H1 (cell line): ENCODE data around the gene CUL1. TPM values are rescaled to one million over a fixed set of nuclear protein-coding genes. Genes with fewer than 3 reads are reported as not detected.

Experiments
- CTCF ChIA-PET: fragments of 300-600 bp; sonication (Branson Sonifier 250); formaldehyde crosslinking; loops from one replicate; lab custom pipeline; 2021; ENCODE audit not compliant: partially characterized antibody; lab: Charles Lee
- POLR2A ChIA-PET: fragments of 300-600 bp; sonication (Branson Sonifier 250); formaldehyde crosslinking; loops from one replicate; lab custom pipeline; 2021; ENCODE audit warnings: inconsistent platforms; ENCODE audit not compliant: partially characterized antibody; lab: Charles Lee
- DNase-seq, 2 experiments: peaks; one replicate each; pipeline versions ENCODE4 v3.0.0 to v3.0.0-alpha.2; 2010 to 2022; ENCODE audit warnings: low spot score in 2 of 2, low read depth in 1 of 2, mixed read lengths in 1 of 2
- FAIRE-seq: peaks from 2 replicates; lab custom pipeline; 2011; peaks lifted over from hg19 to GRCh38; lab: Jason Lieb, UNC
- H2AFZ ChIP-seq: 2 replicates; pipeline ENCODE4 v1.8.1; 2012; ENCODE audit warnings: low read length, inconsistent platforms
- H2AK5ac ChIP-seq: 2 replicates; pipeline ENCODE4 v1.6.1; 2013; ENCODE audit warnings: low read depth, low read length
- H2BK120ac ChIP-seq: replicated peaks from 2 replicates; pipeline ENCODE3; 2013; ENCODE audit warnings: low read depth, low read length, inconsistent platforms
- H2BK12ac ChIP-seq: 2 replicates; pipeline ENCODE4 v1.6.1; 2013; ENCODE audit warnings: low read depth, low read length
- H2BK15ac ChIP-seq: 2 replicates; pipeline ENCODE4 v1.6.1; 2013; ENCODE audit warnings: low read length
- H2BK20ac ChIP-seq: 2 replicates; pipeline ENCODE4 v1.6.1; 2013; ENCODE audit warnings: low read length
- H2BK5ac ChIP-seq: 2 replicates; pipeline ENCODE4 v1.6.1; 2013; ENCODE audit warnings: low read depth, low read length
- H3K14ac ChIP-seq: 2 replicates; pipeline ENCODE4 v1.6.1; 2013; ENCODE audit warnings: inconsistent platforms; ENCODE audit not compliant: insufficient read length
- H3K18ac ChIP-seq: 2 replicates; pipeline ENCODE4 v1.6.1; 2013; ENCODE audit warnings: low read length; ENCODE audit errors: extremely low read depth
- H3K23ac ChIP-seq: 2 replicates; pipeline ENCODE4 v1.6.1; 2013; ENCODE audit warnings: inconsistent platforms; ENCODE audit not compliant: insufficient read length
- H3K23me2 ChIP-seq: 2 replicates; pipeline ENCODE4 v1.6.1; 2013; ENCODE audit warnings: low read depth, low read length
- H3K27ac ChIP-seq: 2 replicates; pipeline ENCODE4 v1.6.1; 2011; ENCODE audit warnings: low read depth, low read length, inconsistent platforms
- H3K27me3 ChIP-seq, 4 experiments: replicated peaks in 1 of 4; 1 replicate in 1 of 4; 2 replicates in 3 of 4; pipeline versions ENCODE4 v1.6.1 to v1.8.1; 2011 to 2013; ENCODE audit warnings: low read length in 3 of 4, mild to moderate bottlenecking in 3 of 4, inconsistent platforms in 2 of 4, mixed read lengths in 2 of 4, moderate library complexity in 1 of 4; ENCODE audit not compliant: control insufficient read depth in 3 of 4, insufficient read depth in 3 of 4; ENCODE audit errors: extremely low read depth in 1 of 4
- H3K36me3 ChIP-seq, 4 experiments: 2 replicates each; pipeline versions ENCODE4 v1.6.1 to v1.8.1; 2011 to 2013; ENCODE audit warnings: mild to moderate bottlenecking in 4 of 4, low read length in 3 of 4, moderate library complexity in 2 of 4, control low read depth in 1 of 4, inconsistent platforms in 1 of 4; ENCODE audit not compliant: insufficient read depth in 4 of 4, control insufficient read depth in 2 of 4
- H3K4ac ChIP-seq: replicated peaks from 2 replicates; pipeline ENCODE3; 2013; ENCODE audit warnings: low read length, low read depth, mixed read lengths, inconsistent platforms; ENCODE audit not compliant: insufficient read length
- H3K4me1 ChIP-seq, 4 experiments: replicated peaks in 1 of 4; 1 replicate in 1 of 4; 2 replicates in 3 of 4; pipeline versions ENCODE4 v1.6.1 to v1.8.1; 2011 to 2013; ENCODE audit warnings: low read length in 3 of 4, inconsistent platforms in 2 of 4, mixed read lengths in 1 of 4; ENCODE audit not compliant: insufficient read depth in 4 of 4, control insufficient read depth in 3 of 4
- H3K4me2 ChIP-seq, 2 experiments: 2 replicates each; pipeline versions ENCODE4 v1.6.1 to v1.8.1; 2011 to 2013; ENCODE audit warnings: low read depth in 2 of 2, low read length in 2 of 2, control low read depth in 1 of 2, inconsistent platforms in 1 of 2, mild to moderate bottlenecking in 1 of 2; ENCODE audit not compliant: insufficient read depth in 1 of 2
- H3K4me3 ChIP-seq, 4 experiments: fragments of 200-600, 300-600 bp in 1 of 4; sonication (generic), shearing (Covaris generic), sonication (Bioruptor Twin) in 1 of 4; 2 replicates each; pipeline versions ENCODE4 v1.5.1 to v1.8.1; 2011 to 2016; ENCODE audit warnings: low read length in 4 of 4, low read depth in 3 of 4, control low read depth in 2 of 4, inconsistent platforms in 2 of 4, mild to moderate bottlenecking in 2 of 4, mixed read lengths in 1 of 4, moderate library complexity in 1 of 4; ENCODE audit not compliant: insufficient read depth in 2 of 4; ENCODE audit errors: extremely low read depth in 1 of 4
- H3K56ac ChIP-seq: replicated peaks from 2 replicates; pipeline ENCODE3; 2013; ENCODE audit warnings: low read depth, mild to moderate bottlenecking, mixed read lengths, low read length, inconsistent platforms; ENCODE audit not compliant: insufficient read length
- H3K79me1 ChIP-seq: 2 replicates; pipeline ENCODE4 v1.6.1; 2013; ENCODE audit warnings: low read depth, low read length, control low read depth
- H3K79me2 ChIP-seq, 2 experiments: 2 replicates each; pipeline versions ENCODE4 v1.6.1 to v1.8.1; 2012 to 2013; ENCODE audit warnings: low read length in 2 of 2, mild to moderate bottlenecking in 2 of 2, inconsistent platforms in 1 of 2; ENCODE audit not compliant: insufficient read depth in 2 of 2, control insufficient read depth in 1 of 2
- H3K9ac ChIP-seq, 4 experiments: replicated peaks in 1 of 4; 1 replicate in 1 of 4; 2 replicates in 3 of 4; pipeline versions ENCODE4 v1.6.1 to v1.8.1; 2011 to 2013; ENCODE audit warnings: low read depth in 3 of 4, low read length in 3 of 4, control low read depth in 2 of 4, mild to moderate bottlenecking in 2 of 4, moderate library complexity in 2 of 4, inconsistent platforms in 1 of 4; ENCODE audit errors: extremely low read depth in 1 of 4
- H3K9me3 ChIP-seq, 2 experiments: 2 replicates each; pipeline versions ENCODE4 v1.6.1 to v1.8.1; 2012 to 2013; ENCODE audit warnings: mild to moderate bottlenecking in 2 of 2, moderate library complexity in 2 of 2, control low read depth in 1 of 2, inconsistent platforms in 1 of 2, low read depth in 1 of 2, low read length in 1 of 2, mixed read lengths in 1 of 2; ENCODE audit not compliant: insufficient read depth in 2 of 2
- H4K20me1 ChIP-seq, 2 experiments: replicated peaks in 1 of 2; 2 replicates each; pipeline versions ENCODE3 to v1.8.1; 2011 to 2013; ENCODE audit warnings: inconsistent platforms in 2 of 2, low read length in 2 of 2, mild to moderate bottlenecking in 1 of 2; ENCODE audit not compliant: insufficient read depth in 2 of 2, control insufficient read depth in 1 of 2
- H4K5ac ChIP-seq: 2 replicates; pipeline ENCODE4 v1.6.1; 2013; ENCODE audit warnings: low read length, low read depth, mixed read lengths, inconsistent platforms; ENCODE audit not compliant: insufficient read length
- H4K8ac ChIP-seq: 2 replicates; pipeline ENCODE4 v1.8.0; 2013; ENCODE audit warnings: mild to moderate bottlenecking, moderate library complexity, low read length, inconsistent platforms; ENCODE audit not compliant: insufficient read depth; ENCODE audit errors: extremely low read depth
- H4K91ac ChIP-seq: replicated peaks from 2 replicates; pipeline ENCODE3; 2013; ENCODE audit warnings: low read length, mixed read lengths, inconsistent platforms; ENCODE audit not compliant: insufficient read length
- ATF2 ChIP-seq: IDR thresholded peaks from 2 replicates; pipeline ENCODE4 v1.6.1; 2012; ENCODE audit warnings: low read length, inconsistent platforms
- CHD1 ChIP-seq: IDR thresholded peaks from 2 replicates; pipeline ENCODE4 v1.6.1; 2012; ENCODE audit warnings: low read depth, low read length, improper control_type of control experiment
- FOSL1 ChIP-seq: IDR thresholded peaks from 2 replicates; pipeline ENCODE4 v1.6.1; 2011; ENCODE audit warnings: mild to moderate bottlenecking, low read depth, low read length, moderate library complexity; ENCODE audit not compliant: insufficient read depth
- JUND ChIP-seq: IDR thresholded peaks from 2 replicates; pipeline ENCODE4 v1.6.1; 2011; ENCODE audit warnings: mild to moderate bottlenecking, improper control_type of control experiment, low read length
- KDM1A ChIP-seq: fragments of 200-600, 300-600 bp; sonication (generic); IDR thresholded peaks from 2 replicates; pipeline ENCODE4 v1.7.1; 2016; ENCODE audit warnings: mild to moderate bottlenecking, low read length, borderline replicate concordance
- KDM4A ChIP-seq: IDR thresholded peaks from one replicate; pipeline ENCODE4 v1.7.1; 2012; ENCODE audit warnings: low read depth, mild to moderate bottlenecking, moderate library complexity, low read length, inconsistent platforms; ENCODE audit not compliant: severe bottlenecking
- POLR2A ChIP-seq, 2 experiments: IDR thresholded peaks; 1 replicate in 1 of 2; 2 replicates in 1 of 2; pipeline ENCODE4 v1.6.1; 2011; ENCODE audit warnings: low read depth in 2 of 2, low read length in 2 of 2, mild to moderate bottlenecking in 2 of 2; ENCODE audit errors: control extremely low read depth in 1 of 2
- POU5F1 ChIP-seq: IDR thresholded peaks from 2 replicates; pipeline ENCODE4 v1.6.1; 2011; ENCODE audit warnings: low read depth, mild to moderate bottlenecking, low read length, moderate library complexity
- SP1 ChIP-seq: IDR thresholded peaks from 2 replicates; pipeline ENCODE4 v1.6.1; 2011; ENCODE audit warnings: low read depth, low read length
- USF2 ChIP-seq: IDR thresholded peaks from 2 replicates; pipeline ENCODE4 v1.6.1; 2011; ENCODE audit warnings: low read length, improper control_type of control experiment
- ZNF274 ChIP-seq: IDR thresholded peaks from 2 replicates; pipeline ENCODE4 v1.7.0; 2012; ENCODE audit warnings: low read length, borderline replicate concordance; ENCODE audit errors: extremely low read depth
- WGBS, 2 experiments: shearing (Covaris generic) in 1 of 2; methylation state at CpG; one replicate each; pipeline versions ENCODE4 v1.1.6 to v1.1.7; 2013 to 2015; ENCODE audit warnings: low lambda C conversion rate in 2 of 2, mixed read lengths in 2 of 2, inconsistent platforms in 1 of 2, low coverage in 1 of 2, missing lambda C conversion rate in 1 of 2; ENCODE audit not compliant: insufficient replicate concordance in 2 of 2, insufficient coverage in 1 of 2, insufficient read length in 1 of 2; ENCODE audit errors: extremely low coverage in 1 of 2, missing lambda C conversion rate in 1 of 2; 5-methylcytosine and 5-hydroxymethylcytosine counted together
- polyA plus RNA-seq, 7 experiments: library from polyadenylated mRNA; depleted of rRNA in 3 of 7; stranded (reverse) in 5 of 7; unstranded in 2 of 7; fragments of >200 nt in 5 of 7; fragments of 200-250 nt in 2 of 7; gene quantifications; 1 replicate in 5 of 7; 2 replicates in 1 of 7; 4 replicates in 1 of 7; pipeline versions ENCODE4 v1.2.1 to v1.2.3, GENCODE V29; 2011 to 2013; ENCODE audit warnings: missing spikeins in 2 of 7, mixed read lengths in 2 of 7
- total RNA-seq: library from RNA; stranded (reverse); fragmentation: NEBNext Ultra II Directional; extraction: Animal tissue kit (Norgen Biotek cat#: 25700); gene quantifications from 2 replicates; pipeline ENCODE4 v1.2.1, GENCODE V29; 2021

The CUL1 gene
- total and polyA plus RNA-seq, 2 of the 8 experiments (the other 6 are each of a cell fraction or from before 2014, with no cell fraction given) = 33.0 to 77.3 TPM

- Histone ChIP-seq H3K4me2 (no peak overlapping the region; a peak in 1 of 4 replicates), H3K9me3 (no peaks in the 10 kb centered on the region), H3K56ac (no peak overlapping the region), H4K5ac (no peak overlapping the region), H2BK120ac (no peak overlapping the region), H3K4me1 (peaks cover 0 to 26% (median 17%) of the 10 kb centered on the region in 4 experiments), H3K27ac (no peak overlapping the region), H3K14ac (no peak overlapping the region), H3K23ac (no peak overlapping the region), H2AFZ (no peak overlapping the region), H4K8ac (no peak overlapping the region), H4K20me1 (peaks cover 16 to 18% of the 10 kb centered on the region in 2 experiments), H3K4me3 (no peak overlapping the region), H3K18ac (no peak overlapping the region), H3K79me2 (peaks cover 52 to 100% of the 10 kb centered on the region in 2 experiments), H2BK12ac (no peak overlapping the region), H4K91ac (no peak overlapping the region), H3K36me3 (no peaks in the 10 kb centered on the region), H3K4ac (no peak overlapping the region), H3K79me1 (peaks cover 7% of the 10 kb centered on the region; the same call in 1 of the 2 replicates), H2AK5ac (no peak overlapping the region; the same call in 1 of the 2 replicates), H3K9ac (no peak overlapping the region), H3K23me2 (no peaks in the 10 kb centered on the region), H3K27me3 (no peaks in the 10 kb centered on the region), H2BK5ac (no peak overlapping the region), H2BK20ac (no peak overlapping the region), H2BK15ac (no peak overlapping the region)
- CTCF ChIA-PET = interaction anchor here (0.5 kb wide), 1 partner anchor 204 kb away, joined by 3 read pairs; no protein-coding TSS in a partner anchor
- FAIRE-seq = no peak
- no peak for DNase-seq
- 93% methylated on average over 3 of the region's 5 CpGs; no CpG with 5 or more reads in 1 of the 2 experiments for WGBS, 2 experiments
- POLR2A ChIA-PET = interaction anchor here (0.9 to 1.3 kb wide), 2 partner anchors 15 to 40 kb away, joined by 3 read pairs; no protein-coding TSS in a partner anchor
- no peak for TF ChIP-seq FOSL1
- TF ChIP-seq CHD1 = no peak
- TF ChIP-seq KDM4A = no peak
- no peak for TF ChIP-seq POU5F1
- TF ChIP-seq POLR2A (IDR thresholded peaks at IDR 0.05; ENCODE audit: control extremely low read depth in 1 of 2, low read depth in 2 of 2, low read length in 2 of 2) = no peak
- no peak for TF ChIP-seq USF2
- TF ChIP-seq JUND = no peak
- no peak for TF ChIP-seq SP1
- TF ChIP-seq KDM1A = no peak
- no peak for TF ChIP-seq ZNF274
- no peak for TF ChIP-seq ATF2
Measured at GRCh38 chr7:148706368-148706767, 7.7 kb downstream of the CUL1 start.
